Spleen (tissue), 7 donors: Measurements from ENCODE around the gene ULBP3.

ENCODE experiments used
- POLR2A ChIP-seq, 3 donors: fragments of 450-650 bp; IDR thresholded peaks; one replicate each; pipeline ENCODE4 v1.5.1; 2017; ENCODE audit warnings: antibody characterized with exemption in 3 of 3, mild to moderate bottlenecking in 1 of 3
- POLR2AphosphoS5 ChIP-seq, 3 donors: sonication (generic); formaldehyde crosslinking; IDR thresholded peaks; one replicate each; pipeline ENCODE4 v1.5.1; 2017; ENCODE audit warnings: antibody characterized with exemption in 3 of 3
- TF ChIP-seq, protein P1 (sequence below), 11 experiments: fragments of 200-600 bp in 7 of 11; fragments of 450-650 bp in 4 of 11; sonication (generic) in 4 of 11; IDR thresholded peaks in 8 of 11; conservative IDR thresholded peaks in 3 of 11; 1 replicate in 7 of 11; 2 replicates in 4 of 11; pipeline versions ENCODE4 v1.4.0 to v1.8.0; 2016 to 2021; ENCODE audit warnings: antibody characterized with exemption in 11 of 11, inconsistent platforms in 4 of 11, mild to moderate bottlenecking in 1 of 11
- donor health status: DM: no; HTN: no; CAD: no; lungs with moderate emphysema.
- donor health status: DM: no; HTN: no; CAD: no.
- donor health status: DM: no; HTN: no; CAD: no.

DNA sequence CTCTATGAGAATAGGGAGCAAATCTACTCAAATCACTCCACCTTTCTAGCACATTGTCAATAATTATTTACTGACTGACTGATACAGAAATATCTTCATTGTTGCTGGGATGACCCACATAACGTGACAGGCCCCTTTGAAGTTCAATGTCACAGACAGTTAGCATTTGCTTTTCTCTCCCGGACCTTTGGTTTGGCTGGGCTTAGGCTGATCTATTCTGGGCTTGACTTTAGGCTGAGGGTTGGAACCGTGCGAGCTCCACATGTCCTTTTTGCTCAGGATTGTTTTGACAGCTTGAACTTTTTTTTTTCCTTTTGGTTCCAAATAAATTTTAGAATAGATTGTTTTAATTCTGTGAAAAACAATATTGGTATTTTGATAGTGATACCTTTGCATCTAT lies 12.0 kb downstream of the ULBP3 start:
- TF ChIP-seq POLR2A (IDR thresholded peaks at IDR 0.05) (no peak), POLR2AphosphoS5 (IDR thresholded peaks at IDR 0.05) (no peak)
- TF ChIP-seq, protein P1, sequence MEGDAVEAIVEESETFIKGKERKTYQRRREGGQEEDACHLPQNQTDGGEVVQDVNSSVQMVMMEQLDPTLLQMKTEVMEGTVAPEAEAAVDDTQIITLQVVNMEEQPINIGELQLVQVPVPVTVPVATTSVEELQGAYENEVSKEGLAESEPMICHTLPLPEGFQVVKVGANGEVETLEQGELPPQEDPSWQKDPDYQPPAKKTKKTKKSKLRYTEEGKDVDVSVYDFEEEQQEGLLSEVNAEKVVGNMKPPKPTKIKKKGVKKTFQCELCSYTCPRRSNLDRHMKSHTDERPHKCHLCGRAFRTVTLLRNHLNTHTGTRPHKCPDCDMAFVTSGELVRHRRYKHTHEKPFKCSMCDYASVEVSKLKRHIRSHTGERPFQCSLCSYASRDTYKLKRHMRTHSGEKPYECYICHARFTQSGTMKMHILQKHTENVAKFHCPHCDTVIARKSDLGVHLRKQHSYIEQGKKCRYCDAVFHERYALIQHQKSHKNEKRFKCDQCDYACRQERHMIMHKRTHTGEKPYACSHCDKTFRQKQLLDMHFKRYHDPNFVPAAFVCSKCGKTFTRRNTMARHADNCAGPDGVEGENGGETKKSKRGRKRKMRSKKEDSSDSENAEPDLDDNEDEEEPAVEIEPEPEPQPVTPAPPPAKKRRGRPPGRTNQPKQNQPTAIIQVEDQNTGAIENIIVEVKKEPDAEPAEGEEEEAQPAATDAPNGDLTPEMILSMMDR (IDR thresholded peaks at IDR 0.05 in 8 of 11, conservative IDR thresholded peaks at IDR 0.05 in 3 of 11): no peak
